Posterior vena cava (tissue), 2 donors: Measurements from ENCODE around the gene GARNL3. TPM values are rescaled to one million over a fixed set of nuclear protein-coding genes. Genes with fewer than 3 reads are reported as not detected.

ENCODE experiments used
- DNase-seq: peaks from one replicate; pipeline ENCODE4 v3.0.0-alpha.2; 2020; ENCODE audit warnings: low spot score
- intact Hi-C, 2 donors: fragments of 100-400 bp; cut with DNase I; formaldehyde crosslinking; loops; one replicate each; pipeline versions ENCODE4 v1.14.1 to v1.14.2; 2022 to 2023
- total RNA-seq, 2 donors: library from RNA; stranded (reverse); fragmentation: NEBNext Ultra II Directional; extraction: Animal tissue kit (Norgen Biotek cat#: 25700); gene quantifications; one replicate each; pipeline ENCODE4 v1.2.1, GENCODE V29; 2021
- donor health status: DM: yes; HTN: yes; CAD: no.
- donor health status: DM: yes; HTN: yes; CAD: no.

GARNL3 gene
- total RNA-seq, 2 donors from 2014 or later, result 38.5 to 40.4 TPM

DNA sequence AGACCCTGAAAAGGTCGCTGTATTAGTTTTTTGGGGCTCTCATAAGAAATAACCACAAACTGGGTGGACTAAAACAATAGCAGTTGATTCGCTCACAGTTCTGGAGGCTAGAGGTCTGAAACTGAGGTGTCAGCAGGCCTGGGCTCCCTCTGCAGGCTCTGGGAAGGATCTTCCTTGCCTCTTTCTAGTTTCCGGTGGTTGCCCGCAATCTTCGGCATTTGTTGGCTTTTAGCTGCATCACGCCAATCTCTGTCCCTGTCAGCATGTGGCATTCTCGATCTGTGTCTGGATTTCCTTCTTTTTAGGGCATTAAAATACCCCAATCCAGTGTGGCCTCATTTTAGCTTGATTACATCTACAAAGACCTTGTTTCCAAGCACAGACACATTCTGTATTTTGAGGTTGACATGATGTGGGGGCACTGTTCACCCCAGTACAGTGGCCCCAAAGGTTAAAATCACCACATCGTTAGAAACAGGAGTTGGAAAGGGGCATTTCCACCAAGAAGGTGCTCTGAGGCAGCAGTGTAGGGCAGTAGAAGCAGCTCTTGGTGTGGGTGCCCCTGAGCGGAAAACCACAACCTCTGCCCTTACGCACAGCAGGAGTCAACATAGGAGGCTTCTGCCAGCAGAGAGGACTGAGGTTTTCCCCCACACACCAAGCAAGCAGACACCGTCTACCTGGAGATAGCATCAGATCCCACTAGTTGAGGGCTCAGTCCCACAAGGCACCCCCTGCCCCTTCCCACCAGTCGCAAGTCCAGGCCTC, 173.1 kb downstream of the GARNL3 start:
- intact Hi-C loops, result no loop called here
- DNase-seq, result no peak

- no peak for DNase-seq
- intact Hi-C loops, result no loop called here
Measured at GRCh38 chr9:127438394-127438793, 173.8 kb downstream of the GARNL3 start.

Other genes with a start within 250 kb of the GARNL3 start
- gene ANGPTL2, start 142.1 kb upstream of the GARNL3 start, total RNA-seq, result 10 to 100 TPM; 45.7 to 55.9 TPM
- gene SLC2A8, start 132.4 kb downstream of the GARNL3 start, total RNA-seq, result 10 to 100 TPM; 10.4 to 16.3 TPM
- gene ZNF79, start 159.6 kb downstream of the GARNL3 start, total RNA-seq, result 1 to 10 TPM; 6.5 to 8.0 TPM
- gene RPL12, start 186.6 kb downstream of the GARNL3 start, total RNA-seq, result 1,000 to 10,000 TPM in 1 of 2 donors, 100 to 1,000 TPM in 1; 993 to 1,044 TPM
- 10 to 100 TPM; 15.6 to 16.9 TPM for gene LRSAM1, start 186.7 kb downstream of the GARNL3 start, total RNA-seq